RWPE2 (cell line): ENCODE measurements around the gene TGM6.

Experiments
- ATAC-seq: fragments of 200-7000 bp; cut with Tn5 transposase; 3 replicates; pipeline ENCODE4 v1.9.1; 2021; ENCODE audit warnings: low read depth
- DNase-seq: peaks from one replicate; pipeline ENCODE4 v3.0.0-alpha.2; 2020; ENCODE audit warnings: low spot score
- H3K27ac ChIP-seq: fragments of 450-650 bp; 2 replicates; pipeline ENCODE4 v1.5.1; 2017; ENCODE audit warnings: mild to moderate bottlenecking; ENCODE audit not compliant: poor library complexity, severe bottlenecking
- H3K27me3 ChIP-seq: fragments of 250-450 bp; sonication (Bioruptor Pico); 2 replicates; pipeline ENCODE4 v1.5.1; 2021; ENCODE audit warnings: mild to moderate bottlenecking, moderate library complexity; ENCODE audit not compliant: insufficient read depth, poor library complexity, severe bottlenecking
- H3K36me3 ChIP-seq: fragments of 250-450 bp; sonication (Bioruptor Pico); 2 replicates; pipeline ENCODE4 v1.5.1; 2020; ENCODE audit warnings: low read depth, mild to moderate bottlenecking, moderate library complexity
- H3K4me1 ChIP-seq: fragments of 250-450 bp; sonication (Bioruptor Pico); 2 replicates; pipeline ENCODE4 v1.5.1; 2021; ENCODE audit warnings: mild to moderate bottlenecking, moderate library complexity; ENCODE audit not compliant: insufficient read depth, poor library complexity, severe bottlenecking
- H3K4me3 ChIP-seq: fragments of 250-450 bp; sonication (Bioruptor Pico); 2 replicates; pipeline ENCODE4 v1.5.1; 2021; ENCODE audit warnings: mild to moderate bottlenecking, moderate library complexity; ENCODE audit not compliant: severe bottlenecking
- H3K9me3 ChIP-seq: fragments of 250-450 bp; sonication (Bioruptor Pico); 2 replicates; pipeline ENCODE4 v1.5.1; 2021; ENCODE audit warnings: mild to moderate bottlenecking, moderate library complexity; ENCODE audit not compliant: severe bottlenecking
- CTCF ChIP-seq: fragments of 450-650 bp; IDR thresholded peaks from one replicate; pipeline ENCODE4 v1.5.1; 2017; ENCODE audit warnings: mild to moderate bottlenecking, moderate library complexity; ENCODE audit not compliant: poor library complexity, severe bottlenecking

The TGM6 gene

GRCh38 chr20:2394411-2395055, 13.8 kb downstream of the TGM6 start:
- H3K4me3 ChIP-seq, result no peak overlapping the region
- no peak for DNase-seq
- no peaks in the 10 kb centered on the region for H3K36me3 ChIP-seq
- no peaks in the 10 kb centered on the region for H3K4me1 ChIP-seq
- no peak for ATAC-seq
- no peak overlapping the region for H3K27ac ChIP-seq
- no peaks in the 10 kb centered on the region for H3K27me3 ChIP-seq
- no peaks in the 10 kb centered on the region for H3K9me3 ChIP-seq
- no peak for TF ChIP-seq CTCF

- Histone ChIP-seq H3K36me3 (no peaks in the 10 kb centered on the region), H3K4me3 (no peak overlapping the region), H3K4me1 (no peaks in the 10 kb centered on the region), H3K27ac (no peak overlapping the region), H3K9me3 (no peaks in the 10 kb centered on the region), H3K27me3 (no peaks in the 10 kb centered on the region)
- no peak for TF ChIP-seq CTCF
- ATAC-seq (no peak), DNase-seq (no peak)
These were observed 14.4 kb downstream of the TGM6 start for GRCh38 chr20:2395136-2395535.

GRCh38 chr20:2396241-2396814, 15.6 kb downstream of the TGM6 start:
- no peaks in the 10 kb centered on the region for H3K4me1 ChIP-seq
- no peaks in the 10 kb centered on the region for H3K9me3 ChIP-seq
- no peak overlapping the region for H3K4me3 ChIP-seq
- TF ChIP-seq CTCF, result no peak
- H3K27ac ChIP-seq, result no peak overlapping the region
- no peaks in the 10 kb centered on the region for H3K27me3 ChIP-seq
- H3K36me3 ChIP-seq, result no peaks in the 10 kb centered on the region
- DNase-seq, result no peak
- ATAC-seq, result no peak

GRCh38 chr20:2397091-2397490, 16.4 kb downstream of the TGM6 start:
- ATAC-seq, result no peak

More at GRCh38 chr20:2397091-2397490, 16.4 kb downstream of the TGM6 start:
- H3K27me3 ChIP-seq, result no peaks in the 10 kb centered on the region
- H3K4me3 ChIP-seq, result no peak overlapping the region
- no peaks in the 10 kb centered on the region for H3K4me1 ChIP-seq
- H3K9me3 ChIP-seq, result no peaks in the 10 kb centered on the region
- DNase-seq, result no peak
- H3K27ac ChIP-seq, result no peak overlapping the region
- no peak for TF ChIP-seq CTCF
- H3K36me3 ChIP-seq, result no peaks in the 10 kb centered on the region
